HCT116 (cell line): ENCODE results near the gene NOL4L. TPM values are rescaled to one million over a fixed set of nuclear protein-coding genes. Genes with fewer than 3 reads are reported as not detected.

Experiments
- ATAC-seq: fragments of 200-7000 bp; cut with Tn5 transposase; 2 replicates; pipeline ENCODE4 v1.9.1; 2020; ENCODE audit warnings: mild to moderate bottlenecking, moderate library complexity
- BruUV-seq: library from RNA; stranded (reverse); fragments of 400-500 nt; replicated peaks from 2 replicates; lab custom pipeline; 2021; lab: Mats Ljungman, UMichigan
- CTCF ChIA-PET: fragments of 300-600 bp; sonication (Branson Sonifier 250); formaldehyde crosslinking; loops from one replicate; lab custom pipeline; 2021; ENCODE audit warnings: antibody characterized with exemption; lab: Charles Lee
- POLR2A ChIA-PET: fragments of 300-600, 350-600 bp; sonication (Branson Sonifier 250); formaldehyde crosslinking; loops from one replicate; lab custom pipeline; 2021; ENCODE audit warnings: antibody characterized with exemption; lab: Charles Lee
- RAD21 ChIA-PET, 2 experiments: fragments of 300-600 bp; sonication (Branson Sonifier 250); formaldehyde crosslinking; loops; one replicate each; lab custom pipeline; 2023; ENCODE audit warnings: low total read pairs in 2 of 2; ENCODE audit not compliant: uncharacterized antibody in 2 of 2, unreplicated experiment in 2 of 2, low non-redundant PET in 1 of 2; lab: Charles Lee
- DNase-seq: peaks from one replicate; pipeline ENCODE4 v3.0.0-alpha.2; 2010; ENCODE audit warnings: low read depth, low spot score
- H2AFZ ChIP-seq: fragments of 200-600 bp; shearing (Covaris generic), sonication (generic); 2 replicates; pipeline ENCODE4 v1.6.1; 2017; ENCODE audit warnings: low read depth, mixed run types, mixed read lengths, antibody characterized with exemption, low read length; ENCODE audit not compliant: poor library complexity, severe bottlenecking
- H3K27ac ChIP-seq: 2 replicates; pipeline ENCODE4 v1.5.1; 2012; ENCODE audit warnings: low read depth, low read length
- H3K27me3 ChIP-seq: fragments of 200-600 bp; sonication (generic); 2 replicates; pipeline ENCODE4 v1.6.1; 2016; ENCODE audit warnings: mixed run types, low read length, mixed read lengths; ENCODE audit not compliant: insufficient read depth
- H3K36me3 ChIP-seq, 2 experiments: fragments of 200-500 bp in 1 of 2; fragments of 200-600 bp in 1 of 2; sonication (Bioruptor generic) in 1 of 2; sonication (generic) in 1 of 2; 2 replicates each; pipeline versions ENCODE4 v1.5.1 to v1.6.1; 2014 to 2016; ENCODE audit warnings: low read length in 2 of 2, inconsistent platforms in 1 of 2, mixed read lengths in 1 of 2, mixed run types in 1 of 2; ENCODE audit not compliant: insufficient read depth in 2 of 2, control insufficient read depth in 1 of 2
- H3K4me1 ChIP-seq, 2 experiments: fragments of 200-600 bp in 1 of 2; sonication (generic) in 1 of 2; 2 replicates each; pipeline versions ENCODE4 v1.5.1 to v1.6.1; 2012 to 2017; ENCODE audit warnings: low read length in 2 of 2, inconsistent platforms in 1 of 2, mild to moderate bottlenecking in 1 of 2, mixed read lengths in 1 of 2, mixed run types in 1 of 2, moderate library complexity in 1 of 2; ENCODE audit not compliant: insufficient read depth in 2 of 2, control insufficient read depth in 1 of 2
- H3K4me2 ChIP-seq: fragments of 200-600 bp; sonication (generic); 2 replicates; pipeline ENCODE4 v1.6.1; 2017; ENCODE audit warnings: mixed run types, low read length, mixed read lengths
- H3K4me3 ChIP-seq, 2 experiments: fragments of 200-600 bp in 1 of 2; sonication (generic) in 1 of 2; replicated peaks in 1 of 2; 2 replicates each; pipeline ENCODE4 v1.5.1; 2011 to 2016; ENCODE audit warnings: low read length in 2 of 2, control low read depth in 1 of 2, low read depth in 1 of 2, mild to moderate bottlenecking in 1 of 2, mixed read lengths in 1 of 2, mixed run types in 1 of 2
- H3K79me2 ChIP-seq: fragments of 200-600 bp; sonication (generic); 2 replicates; pipeline ENCODE4 v1.6.1; 2017; ENCODE audit warnings: mild to moderate bottlenecking, mixed run types, low read length, moderate library complexity, mixed read lengths; ENCODE audit not compliant: insufficient read depth
- H3K9ac ChIP-seq: fragments of 200-600 bp; sonication (generic); 2 replicates; pipeline ENCODE4 v1.6.1; 2016; ENCODE audit warnings: low read length, mixed read lengths
- H3K9me2 ChIP-seq: fragments of 200-600 bp; sonication (generic), shearing (Covaris generic); 2 replicates; pipeline ENCODE4 v1.6.1; 2017; ENCODE audit warnings: mixed run types, mild to moderate bottlenecking, moderate library complexity; ENCODE audit not compliant: insufficient read depth
- H3K9me3 ChIP-seq, 2 experiments: fragments of 200-500 bp in 1 of 2; fragments of 200-600 bp in 1 of 2; sonication (Bioruptor generic) in 1 of 2; sonication (generic) in 1 of 2; 2 replicates each; pipeline ENCODE4 v1.6.1; 2014 to 2017; ENCODE audit warnings: low read length in 2 of 2, mixed read lengths in 2 of 2, inconsistent platforms in 1 of 2, low read depth in 1 of 2, mild to moderate bottlenecking in 1 of 2, mixed run types in 1 of 2, moderate library complexity in 1 of 2; ENCODE audit not compliant: control insufficient read depth in 1 of 2, insufficient read depth in 1 of 2
- H4K20me1 ChIP-seq: fragments of 200-600 bp; sonication (generic), shearing (Covaris generic); 2 replicates; pipeline ENCODE4 v1.6.1; 2017; ENCODE audit warnings: mixed run types, mild to moderate bottlenecking, moderate library complexity; ENCODE audit not compliant: insufficient read depth
- EZH2phosphoT487 ChIP-seq: fragments of 200-600 bp; IDR thresholded peaks from 2 replicates; pipeline ENCODE4 v1.6.1; 2018; ENCODE audit warnings: antibody characterized with exemption, borderline replicate concordance
- YY1 ChIP-seq: IDR thresholded peaks from 2 replicates; pipeline ENCODE4 v1.6.1; 2011; ENCODE audit warnings: low read length, low read depth, moderate library complexity, mild to moderate bottlenecking; ENCODE audit not compliant: insufficient replicate concordance; ENCODE audit errors: extremely low read depth
- intact Hi-C: fragments of 100-400 bp; cut with micrococcal nuclease; formaldehyde crosslinking; loops from 2 replicates; pipeline ENCODE4 v1.10.0; 2022
- total RNA-seq: library from RNA; stranded (reverse); gene quantifications from one replicate; pipeline ENCODE4 v1.2.1, GENCODE V29; 2021; ENCODE audit not compliant: unreplicated experiment
- TF ChIP-seq, protein P1 (sequence below): IDR thresholded peaks from 2 replicates; pipeline ENCODE4 v1.6.1; 2012
- TF ChIP-seq, protein P2 (sequence below): IDR thresholded peaks from 2 replicates; pipeline ENCODE4 v1.6.1; 2011; ENCODE audit warnings: mild to moderate bottlenecking, low read length, moderate library complexity; ENCODE audit not compliant: insufficient replicate concordance; ENCODE audit errors: extremely low read depth

NOL4L gene
- total RNA-seq, 1 experiment from 2014 or later: 5.9 TPM

DNA sequence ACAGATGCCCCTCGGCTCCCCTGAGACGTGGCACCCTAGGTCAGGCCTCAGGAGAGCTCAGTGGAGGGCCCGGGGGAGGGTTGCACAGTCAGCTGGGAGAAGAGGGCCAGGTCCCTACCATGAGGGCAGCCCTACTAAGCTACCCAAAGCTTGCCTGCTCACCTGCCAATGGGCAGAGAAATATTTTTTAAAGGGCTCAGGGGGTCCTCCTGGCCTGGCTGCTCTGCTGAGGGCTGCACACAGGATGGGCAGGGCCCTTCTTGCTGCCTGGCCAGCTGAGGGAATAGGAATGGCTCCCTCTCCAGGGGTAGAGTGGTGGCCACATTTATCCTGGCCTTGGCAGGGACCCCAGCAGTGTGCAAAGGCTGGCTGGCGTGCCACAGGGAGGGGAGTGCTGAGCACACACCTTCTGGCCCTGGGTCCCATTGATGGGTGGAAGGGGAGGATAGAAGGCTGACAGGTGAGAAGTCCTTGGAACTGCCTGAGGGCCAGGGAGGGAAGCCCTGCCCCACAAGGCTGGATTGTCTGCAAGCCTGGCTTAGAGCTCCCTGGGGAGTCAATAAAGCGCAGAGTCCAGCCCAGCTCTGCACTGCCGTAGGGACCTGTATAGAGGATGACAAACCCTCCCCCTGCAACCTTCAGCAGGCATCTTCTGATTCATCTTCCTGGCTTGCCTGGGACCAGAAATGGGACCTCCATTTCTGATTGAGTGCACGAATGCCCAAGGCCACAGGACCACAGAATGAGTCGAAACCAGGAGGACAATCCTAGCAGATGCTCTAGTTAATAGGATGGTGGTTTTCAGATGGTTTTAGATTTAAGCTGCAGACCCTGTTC lies 62.1 kb downstream of the NOL4L start:
- H3K79me2 ChIP-seq: no peaks in the 10 kb centered on the region
- TF ChIP-seq YY1: no peak
- BruUV-seq: no TSS peak
- no peak for DNase-seq
- 0 out of 4 replicates have a peak, but pooled peaks cover 0 to 3% of the 10 kb centered on the region in 2 experiments for H3K4me1 ChIP-seq
- H4K20me1 ChIP-seq: no peaks in the 10 kb centered on the region
- no peaks in the 10 kb centered on the region for H3K9me3 ChIP-seq
- no peaks in the 10 kb centered on the region for H3K27me3 ChIP-seq
- no peak overlapping the region for H3K4me2 ChIP-seq
- H3K27ac ChIP-seq: no peak overlapping the region
- no peaks in the 10 kb centered on the region for H3K9me2 ChIP-seq
- H3K36me3 ChIP-seq: no peaks in the 10 kb centered on the region
- ChIA-PET POLR2A (interaction anchor here (1.0 kb wide), 1 partner anchor 129 kb away, joined by 3 read pairs; no protein-coding TSS in a partner anchor), RAD21 (interaction anchor here (3.7 to 4.4 kb wide), 2 partner anchors 129 kb away, joined by 16 to 29 read pairs; no protein-coding TSS in a partner anchor), CTCF (interaction anchor here (0.7 to 7.6 kb wide), 8 partner anchors 9 to 700 kb away, joined by 3 to 117 read pairs (median 4); no protein-coding TSS in a partner anchor)
- intact Hi-C loops: loop anchor here (10.0 kb wide), 1 partner anchor 252 kb away; no protein-coding TSS in a partner anchor
- ATAC-seq: no peak
- H3K9ac ChIP-seq: no peak overlapping the region
- H2AFZ ChIP-seq: no peak overlapping the region
- H3K4me3 ChIP-seq: no peak overlapping the region

GRCh38 chr20:32522526-32522775 lies 62.7 kb downstream of the NOL4L start:
- no peak overlapping the region for H3K4me3 ChIP-seq
- H3K9ac ChIP-seq: no peak overlapping the region
- H3K4me1 ChIP-seq: 0 out of 4 replicates have a peak, but pooled peaks cover 0 to 3% of the 10 kb centered on the region in 2 experiments
- no peaks in the 10 kb centered on the region for H3K79me2 ChIP-seq
- H3K9me3 ChIP-seq: no peaks in the 10 kb centered on the region
- BruUV-seq: no TSS peak
- DNase-seq: no peak
- no peaks in the 10 kb centered on the region for H4K20me1 ChIP-seq
- H3K27me3 ChIP-seq: no peaks in the 10 kb centered on the region
- intact Hi-C loops: loop anchor here (10.0 kb wide), 1 partner anchor 252 kb away; no protein-coding TSS in a partner anchor
- CTCF ChIA-PET: interaction anchor here (0.9 to 7.6 kb wide), 6 partner anchors 105 to 699 kb away, joined by 3 to 117 read pairs (median 5); no protein-coding TSS in a partner anchor
- POLR2A ChIA-PET: no interaction called here
- no peaks in the 10 kb centered on the region for H3K36me3 ChIP-seq
- H3K27ac ChIP-seq: no peak overlapping the region
- H3K4me2 ChIP-seq: no peak overlapping the region
- TF ChIP-seq EZH2phosphoT487: no peak
- TF ChIP-seq, protein P1, sequence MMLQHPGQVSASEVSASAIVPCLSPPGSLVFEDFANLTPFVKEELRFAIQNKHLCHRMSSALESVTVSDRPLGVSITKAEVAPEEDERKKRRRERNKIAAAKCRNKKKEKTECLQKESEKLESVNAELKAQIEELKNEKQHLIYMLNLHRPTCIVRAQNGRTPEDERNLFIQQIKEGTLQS: no peak
- TF ChIP-seq, protein P2, sequence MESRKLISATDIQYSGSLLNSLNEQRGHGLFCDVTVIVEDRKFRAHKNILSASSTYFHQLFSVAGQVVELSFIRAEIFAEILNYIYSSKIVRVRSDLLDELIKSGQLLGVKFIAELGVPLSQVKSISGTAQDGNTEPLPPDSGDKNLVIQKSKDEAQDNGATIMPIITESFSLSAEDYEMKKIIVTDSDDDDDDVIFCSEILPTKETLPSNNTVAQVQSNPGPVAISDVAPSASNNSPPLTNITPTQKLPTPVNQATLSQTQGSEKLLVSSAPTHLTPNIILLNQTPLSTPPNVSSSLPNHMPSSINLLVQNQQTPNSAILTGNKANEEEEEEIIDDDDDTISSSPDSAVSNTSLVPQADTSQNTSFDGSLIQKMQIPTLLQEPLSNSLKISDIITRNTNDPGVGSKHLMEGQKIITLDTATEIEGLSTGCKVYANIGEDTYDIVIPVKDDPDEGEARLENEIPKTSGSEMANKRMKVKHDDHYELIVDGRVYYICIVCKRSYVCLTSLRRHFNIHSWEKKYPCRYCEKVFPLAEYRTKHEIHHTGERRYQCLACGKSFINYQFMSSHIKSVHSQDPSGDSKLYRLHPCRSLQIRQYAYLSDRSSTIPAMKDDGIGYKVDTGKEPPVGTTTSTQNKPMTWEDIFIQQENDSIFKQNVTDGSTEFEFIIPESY: no peak
- TF ChIP-seq, all 23 proteins: peak for 0
- no peaks in the 10 kb centered on the region for H3K9me2 ChIP-seq
- peak; percentile 34; the same call in 1 of the 2 replicates for ATAC-seq
- RAD21 ChIA-PET: interaction anchor here (0.6 to 4.4 kb wide), 4 partner anchors 12 to 1045 kb away, joined by 3 to 29 read pairs (median 12); no protein-coding TSS in a partner anchor
- H2AFZ ChIP-seq: no peak overlapping the region
